Measurements from ENCODE around the gene TLN1.

Gene TLN1

GRCh38 chr9:35756275-35757225, 24.6 kb upstream of the TLN1 start:
- in situ Hi-C loops (cut with HindIII; ENCODE audit: low sequenced_read_pairs): no loop called here

- in situ Hi-C loops (cut with HindIII; ENCODE audit: low sequenced_read_pairs): no loop called here
Measured at GRCh38 chr9:35755071-35755470, 23.1 kb upstream of the TLN1 start.

GRCh38 chr9:35754264-35754663, 22.3 kb upstream of the TLN1 start, which contains the start of gene MSMP:
MSMP (minus strand) TSS chr9:35754276; CDS start chr9:35754129, 147 bp downstream.
- in situ Hi-C loops (cut with HindIII; ENCODE audit: low sequenced_read_pairs): no loop called here

GRCh38 chr9:35753466-35753865, 21.5 kb upstream of the TLN1 start:
- in situ Hi-C loops (cut with HindIII; ENCODE audit: low sequenced_read_pairs): no loop called here

- in situ Hi-C loops (cut with HindIII; ENCODE audit: low sequenced_read_pairs): no loop called here
Measured at GRCh38 chr9:35750256-35750531, 18.2 kb upstream of the TLN1 start.

GRCh38 chr9:35749515-35750255, 17.7 kb upstream of the TLN1 start:
- in situ Hi-C loops (cut with HindIII; ENCODE audit: low sequenced_read_pairs): loop anchor here (5.0 to 10.0 kb wide), 2 partner anchors 78 to 115 kb away; partner anchors contain the start of genes FAM221B and TMEM8B

- in situ Hi-C loops (cut with HindIII; ENCODE audit: low sequenced_read_pairs): loop anchor here (5.0 to 10.0 kb wide), 2 partner anchors 78 to 116 kb away; partner anchors contain the start of genes FAM221B and TMEM8B
Measured at GRCh38 chr9:35748858-35749514, 17.0 kb upstream of the TLN1 start, which contains the start of the genes GBA2 and RGP1. GBA2 (minus strand) TSS chr9:35749228; CDS start chr9:35748704, 524 bp downstream. RGP1 (plus strand) TSS chr9:35749287; CDS start chr9:35749756, 469 bp downstream.

- in situ Hi-C loops (cut with HindIII; ENCODE audit: low sequenced_read_pairs): loop anchor here (5.0 to 10.0 kb wide), 2 partner anchors 79 to 116 kb away; partner anchors contain the start of genes FAM221B and TMEM8B
Measured at GRCh38 chr9:35748242-35748857, 16.4 kb upstream of the TLN1 start.

- in situ Hi-C loops (cut with HindIII; ENCODE audit: low sequenced_read_pairs): loop anchor here (5.0 to 10.0 kb wide), 2 partner anchors 81 to 118 kb away; partner anchors contain the start of genes FAM221B and TMEM8B
Measured at GRCh38 chr9:35746583-35746982, 14.6 kb upstream of the TLN1 start.

- in situ Hi-C loops (cut with HindIII; ENCODE audit: low sequenced_read_pairs): loop anchor here (5.0 to 10.0 kb wide), 2 partner anchors 82 to 119 kb away; partner anchors contain the start of genes FAM221B and TMEM8B
Measured at GRCh38 chr9:35745569-35745968, 13.6 kb upstream of the TLN1 start.

- in situ Hi-C loops (cut with HindIII; ENCODE audit: low sequenced_read_pairs): loop anchor here (10.0 kb wide), 1 partner anchor 121 kb away; no protein-coding TSS in a partner anchor
Measured at GRCh38 chr9:35743880-35744518, 12.0 kb upstream of the TLN1 start.

GRCh38 chr9:35743452-35743851, 11.5 kb upstream of the TLN1 start:
- in situ Hi-C loops (cut with HindIII; ENCODE audit: low sequenced_read_pairs): loop anchor here (10.0 kb wide), 1 partner anchor 121 kb away; no protein-coding TSS in a partner anchor

- in situ Hi-C loops (cut with HindIII; ENCODE audit: low sequenced_read_pairs): loop anchor here (10.0 kb wide), 1 partner anchor 123 kb away; no protein-coding TSS in a partner anchor
Measured at GRCh38 chr9:35741740-35742139, 9.7 kb upstream of the TLN1 start.

GRCh38 chr9:35740243-35740642, 8.2 kb upstream of the TLN1 start:
- in situ Hi-C loops (cut with HindIII; ENCODE audit: low sequenced_read_pairs): loop anchor here (10.0 kb wide), 1 partner anchor 125 kb away; no protein-coding TSS in a partner anchor

GRCh38 chr9:35738924-35739323, 6.9 kb upstream of the TLN1 start:
- in situ Hi-C loops (cut with HindIII; ENCODE audit: low sequenced_read_pairs): no loop called here

GRCh38 chr9:35738186-35738585, 6.2 kb upstream of the TLN1 start:
- in situ Hi-C loops (cut with HindIII; ENCODE audit: low sequenced_read_pairs): no loop called here

- in situ Hi-C loops (cut with HindIII; ENCODE audit: low sequenced_read_pairs): no loop called here
Measured at GRCh38 chr9:35737143-35737542, 5.1 kb upstream of the TLN1 start.

- in situ Hi-C loops (cut with HindIII; ENCODE audit: low sequenced_read_pairs): no loop called here
Measured at GRCh38 chr9:35736201-35736633, 4.2 kb upstream of the TLN1 start.

GRCh38 chr9:35734096-35734495, 2.1 kb upstream of the TLN1 start:
- in situ Hi-C loops (cut with HindIII; ENCODE audit: low sequenced_read_pairs): no loop called here

All from endothelial cell of hepatic sinusoid (primary cell).